H9 (cell line): ENCODE measurements around the gene LUZP2. TPM values are rescaled to one million over a fixed set of nuclear protein-coding genes. Genes with fewer than 3 reads are reported as not detected.

Experiments used
- DNase-seq: peaks from one replicate; pipeline ENCODE4 v3.0.0-alpha.2; 2017
- H2AFZ ChIP-seq: one replicate; pipeline ENCODE4 v1.6.1; 2013; ENCODE audit warnings: mild to moderate bottlenecking, low read length, control low read depth, moderate library complexity
- H2AK5ac ChIP-seq: 2 replicates; pipeline ENCODE4 v1.6.1; 2013; ENCODE audit warnings: low read length, control low read depth, mixed read lengths; ENCODE audit not compliant: insufficient read length
- H2BK120ac ChIP-seq: one replicate; pipeline ENCODE4 v1.6.1; 2013; ENCODE audit warnings: low read depth, mild to moderate bottlenecking, low read length, control low read depth, inconsistent platforms; ENCODE audit not compliant: poor library complexity, severe bottlenecking
- H2BK12ac ChIP-seq: 2 replicates; pipeline ENCODE4 v1.6.1; 2013; ENCODE audit warnings: low read length, control low read depth, mixed read lengths, low read depth; ENCODE audit not compliant: insufficient read length
- H2BK15ac ChIP-seq: 2 replicates; pipeline ENCODE4 v1.6.1; 2013; ENCODE audit warnings: low read depth, low read length, control low read depth
- H2BK20ac ChIP-seq: one replicate; pipeline ENCODE4 v1.6.1; 2013; ENCODE audit warnings: low read depth, mild to moderate bottlenecking, low read length, control low read depth, inconsistent platforms; ENCODE audit not compliant: poor library complexity, severe bottlenecking
- H2BK5ac ChIP-seq: 2 replicates; pipeline ENCODE4 v1.6.1; 2013; ENCODE audit warnings: low read length, control low read depth, mixed read lengths; ENCODE audit not compliant: insufficient read length
- H3K14ac ChIP-seq: 2 replicates; pipeline ENCODE4 v1.6.1; 2013; ENCODE audit warnings: low read length, control low read depth; ENCODE audit not compliant: insufficient read depth
- H3K18ac ChIP-seq: 2 replicates; pipeline ENCODE4 v1.6.1; 2013; ENCODE audit warnings: low read depth, mild to moderate bottlenecking, mixed read lengths, low read length, control low read depth; ENCODE audit not compliant: insufficient read length
- H3K23ac ChIP-seq: 2 replicates; pipeline ENCODE4 v1.6.1; 2013; ENCODE audit warnings: low read length, control low read depth, mixed read lengths, low read depth; ENCODE audit not compliant: insufficient read length
- H3K23me2 ChIP-seq: 2 replicates; pipeline ENCODE4 v1.6.1; 2013; ENCODE audit warnings: low read depth, mild to moderate bottlenecking, mixed read lengths, low read length, control low read depth; ENCODE audit not compliant: insufficient read length, poor library complexity, severe bottlenecking
- H3K27ac ChIP-seq: 2 replicates; pipeline ENCODE4 v1.5.1; 2013; ENCODE audit warnings: low read length, control low read depth, mixed read lengths, low read depth; ENCODE audit not compliant: insufficient read length
- H3K27me3 ChIP-seq: 2 replicates; pipeline ENCODE4 v1.6.1; 2013; ENCODE audit warnings: low read length, control low read depth, inconsistent platforms; ENCODE audit not compliant: insufficient read depth
- H3K4ac ChIP-seq: 2 replicates; pipeline ENCODE4 v1.6.1; 2013; ENCODE audit warnings: low read depth, mild to moderate bottlenecking, control low read depth, inconsistent platforms, low read length, moderate library complexity
- H3K4me1 ChIP-seq: 2 replicates; pipeline ENCODE4 v1.6.1; 2013; ENCODE audit warnings: low read length, control low read depth, inconsistent platforms; ENCODE audit not compliant: insufficient read depth
- H3K4me2 ChIP-seq: 2 replicates; pipeline ENCODE4 v1.6.1; 2013; ENCODE audit warnings: low read length, control low read depth, mixed read lengths; ENCODE audit not compliant: insufficient read length, insufficient read depth
- H3K56ac ChIP-seq: 2 replicates; pipeline ENCODE4 v1.6.1; 2013; ENCODE audit warnings: low read depth, mild to moderate bottlenecking, mixed read lengths, low read length, control low read depth; ENCODE audit not compliant: insufficient read length
- H3K79me1 ChIP-seq: 2 replicates; pipeline ENCODE4 v1.6.1; 2013; ENCODE audit warnings: low read depth, mild to moderate bottlenecking, moderate library complexity, low read length, control low read depth, inconsistent platforms; ENCODE audit not compliant: insufficient read depth, poor library complexity, severe bottlenecking
- H3K79me2 ChIP-seq: 2 replicates; pipeline ENCODE4 v1.6.1; 2013; ENCODE audit warnings: low read length, control low read depth, inconsistent platforms; ENCODE audit not compliant: insufficient read depth
- H3K9ac ChIP-seq: 2 replicates; pipeline ENCODE4 v1.6.1; 2013; ENCODE audit warnings: low read length, control low read depth, mixed read lengths; ENCODE audit not compliant: insufficient read length; ENCODE audit errors: extremely low read depth
- H3K9me3 ChIP-seq: one replicate; pipeline ENCODE4 v1.6.1; 2013; ENCODE audit warnings: low read depth, low read length, inconsistent platforms; ENCODE audit not compliant: control insufficient read depth
- H3T11ph ChIP-seq: one replicate; pipeline ENCODE4 v1.6.1; 2013; ENCODE audit warnings: mild to moderate bottlenecking, low read length, control low read depth, inconsistent platforms
- H4K20me1 ChIP-seq: one replicate; pipeline ENCODE4 v1.6.1; 2013; ENCODE audit not compliant: control insufficient read depth, insufficient read length, insufficient read depth
- H4K5ac ChIP-seq: 2 replicates; pipeline ENCODE4 v1.6.1; 2013; ENCODE audit warnings: low read depth, mild to moderate bottlenecking, mixed read lengths, low read length, control low read depth; ENCODE audit not compliant: insufficient read length
- H4K8ac ChIP-seq: replicated peaks from 2 replicates; pipeline ENCODE4 v1.6.1; 2013; ENCODE audit warnings: low read length, control low read depth, mixed read lengths, low read depth; ENCODE audit not compliant: insufficient read length
- H4K91ac ChIP-seq: 2 replicates; pipeline ENCODE4 v1.6.1; 2013; ENCODE audit warnings: low read depth, mild to moderate bottlenecking, moderate library complexity, mixed read lengths, low read length, control low read depth; ENCODE audit not compliant: insufficient read length
- H3K27ac Mint-ChIP-seq, 3 experiments: 2 replicates in 2 of 3; 3 replicates in 1 of 3; pipeline ENCODE4 v1.8.0; 2020 to 2021; ENCODE audit warnings: mixed read lengths in 3 of 3, mild to moderate bottlenecking in 1 of 3, moderate library complexity in 1 of 3
- H3K27me3 Mint-ChIP-seq: 2 replicates; pipeline ENCODE4 v1.8.0; 2021; ENCODE audit warnings: low read depth, mild to moderate bottlenecking, moderate library complexity, mixed read lengths
- H3K36me3 Mint-ChIP-seq, 3 experiments: 2 replicates in 2 of 3; 3 replicates in 1 of 3; pipeline ENCODE4 v1.8.0; 2020 to 2021; ENCODE audit warnings: low read depth in 3 of 3, mixed read lengths in 3 of 3; ENCODE audit not compliant: insufficient read depth in 1 of 3
- H3K4me1 Mint-ChIP-seq, 2 experiments: 2 replicates each; pipeline ENCODE4 v1.8.0; 2020; ENCODE audit warnings: mixed read lengths in 2 of 2
- H3K4me3 Mint-ChIP-seq, 2 experiments: 2 replicates in 1 of 2; 3 replicates in 1 of 2; pipeline ENCODE4 v1.8.0; 2020 to 2021; ENCODE audit warnings: mild to moderate bottlenecking in 2 of 2, mixed read lengths in 2 of 2, moderate library complexity in 1 of 2
- H3K9me3 Mint-ChIP-seq, 2 experiments: 2 replicates in 1 of 2; 3 replicates in 1 of 2; pipeline ENCODE4 v1.8.0; 2020; ENCODE audit warnings: mild to moderate bottlenecking in 2 of 2, mixed read lengths in 2 of 2, moderate library complexity in 1 of 2
- CTCF ChIP-seq: fragments of 200-600 bp; sonication (generic); conservative IDR thresholded peaks from 3 replicates; pipeline ENCODE4 v1.8.0; 2021; ENCODE audit warnings: antibody characterized with exemption, mild to moderate bottlenecking
- WGBS: extraction: QIAGEN DNeasy Blood & Tissue Kit; methylation state at CpG from one replicate; pipeline ENCODE4 v1.1.7; 2013; ENCODE audit warnings: missing lambda C conversion rate, low lambda C conversion rate, mixed read lengths; ENCODE audit not compliant: insufficient read length; ENCODE audit errors: extremely low coverage; 5-methylcytosine and 5-hydroxymethylcytosine counted together
- total RNA-seq: library from RNA; stranded (reverse); gene quantifications from 2 replicates; pipeline ENCODE4 v1.2.1, GENCODE V29; 2021

LUZP2 gene
- total RNA-seq, 1 experiment from 2014 or later, result 25.4 TPM

GRCh38 chr11:24837112-24837511 lies 340.3 kb downstream of the LUZP2 start:
- H4K8ac ChIP-seq, result no peak overlapping the region
- H2BK5ac ChIP-seq, result no peak overlapping the region
- no peak overlapping the region for H2BK15ac ChIP-seq
- no peak overlapping the region for H2BK20ac ChIP-seq
- no peak overlapping the region for H4K91ac ChIP-seq
- no peak overlapping the region for H4K5ac ChIP-seq
- H3K23ac ChIP-seq, result no peak overlapping the region
- no peak for TF ChIP-seq CTCF
- H2BK120ac ChIP-seq, result no peak overlapping the region
- H2BK12ac ChIP-seq, result no peak overlapping the region
- no peak overlapping the region for H3T11ph ChIP-seq
- no CpG with 5 or more reads among the region's 2 CpGs for WGBS
- no peak overlapping the region for H3K9ac ChIP-seq
- no peak overlapping the region for H3K14ac ChIP-seq
- Mint-ChIP-seq H3K4me1 (no peaks in the 10 kb centered on the region), H3K27ac (no peak overlapping the region), H3K4me3 (no peak overlapping the region), H3K36me3 (no peaks in the 10 kb centered on the region), H3K27me3 (no peaks in the 10 kb centered on the region), H3K9me3 (no peaks in the 10 kb centered on the region)
- no peaks in the 10 kb centered on the region for H3K4me1 ChIP-seq
- no peaks in the 10 kb centered on the region for H3K27me3 ChIP-seq
- no peaks in the 10 kb centered on the region for H3K79me1 ChIP-seq
- H3K4me2 ChIP-seq, result no peak overlapping the region
- no peak overlapping the region for H2AK5ac ChIP-seq
- no peak overlapping the region for H3K18ac ChIP-seq
- H3K23me2 ChIP-seq, result no peaks in the 10 kb centered on the region
- no peak overlapping the region for H3K4ac ChIP-seq
- DNase-seq, result no peak
- H3K9me3 ChIP-seq, result no peaks in the 10 kb centered on the region
- no peak overlapping the region for H3K27ac ChIP-seq
- H4K20me1 ChIP-seq, result no peaks in the 10 kb centered on the region
- H3K56ac ChIP-seq, result no peak overlapping the region
- H3K79me2 ChIP-seq, result no peaks in the 10 kb centered on the region
- H2AFZ ChIP-seq, result no peak overlapping the region
